Naive thymus-derived CD4-positive, alpha-beta T cell (primary cell): ENCODE data around the gene OST4. TPM values are rescaled to one million over a fixed set of nuclear protein-coding genes. Genes with fewer than 3 reads are reported as not detected.

Source experiments
- ATAC-seq: fragments of 150-1000 bp; cut with Tn5 transposase; 2 replicates; pipeline ENCODE4 v1.10.0; 2021; ENCODE audit warnings: mild to moderate bottlenecking, moderate library complexity
- CTCF ChIA-PET: fragments of 350-600 bp; sonication (Branson Sonifier 250); formaldehyde crosslinking; loops from one replicate; lab custom pipeline; 2021; ENCODE audit warnings: antibody characterized with exemption; lab: Charles Lee
- POLR2A ChIA-PET: fragments of 350-600 bp; sonication (Branson Sonifier 250); formaldehyde crosslinking; loops from one replicate; lab custom pipeline; 2021; ENCODE audit warnings: antibody characterized with exemption, inconsistent platforms; lab: Charles Lee
- DNase-seq, 9 donors: peaks; one replicate each; pipeline versions ENCODE4 v3.0.0 to v3.0.0-alpha.2; 2020 to 2022; ENCODE audit warnings: mixed read lengths in 1 of 9
- H3K27ac ChIP-seq: one replicate; pipeline ENCODE4 v1.7.0; 2013; ENCODE audit warnings: mild to moderate bottlenecking, low read depth, low read length, moderate library complexity
- H3K27me3 ChIP-seq, 2 donors: one replicate each; pipeline ENCODE4 v1.7.0; 2013; ENCODE audit warnings: low read length in 2 of 2, mild to moderate bottlenecking in 2 of 2, moderate library complexity in 2 of 2; ENCODE audit not compliant: control insufficient read depth in 2 of 2, insufficient read depth in 2 of 2
- H3K36me3 ChIP-seq, 3 experiments: 1 replicate in 2 of 3; 2 replicates in 1 of 3; pipeline ENCODE4 v1.7.0; 2013; ENCODE audit warnings: low read length in 3 of 3, mild to moderate bottlenecking in 3 of 3, moderate library complexity in 1 of 3; ENCODE audit not compliant: insufficient read depth in 3 of 3, control insufficient read depth in 2 of 3
- H3K4me1 ChIP-seq, 2 donors: one replicate each; pipeline ENCODE4 v1.7.0; 2013; ENCODE audit warnings: low read length in 2 of 2, mild to moderate bottlenecking in 2 of 2, moderate library complexity in 1 of 2; ENCODE audit not compliant: control insufficient read depth in 2 of 2, insufficient read depth in 2 of 2
- H3K4me3 ChIP-seq: 2 replicates; pipeline ENCODE4 v1.7.0; 2013; ENCODE audit warnings: mild to moderate bottlenecking, low read length
- H3K9me3 ChIP-seq, 3 experiments: 1 replicate in 2 of 3; 2 replicates in 1 of 3; pipeline ENCODE4 v1.7.0; 2013; ENCODE audit warnings: low read length in 3 of 3; ENCODE audit not compliant: control insufficient read depth in 2 of 3
- H3K27ac Mint-ChIP-seq, 9 donors: one replicate each; pipeline ENCODE4 v1.8.0; 2020 to 2022; ENCODE audit warnings: mixed read lengths in 9 of 9, mild to moderate bottlenecking in 8 of 9, moderate library complexity in 5 of 9, inconsistent platforms in 2 of 9
- H3K27me3 Mint-ChIP-seq, 5 donors: one replicate each; pipeline ENCODE4 v1.8.0; 2021 to 2022; ENCODE audit warnings: mixed read lengths in 5 of 5, mild to moderate bottlenecking in 1 of 5
- H3K36me3 Mint-ChIP-seq, 5 donors: one replicate each; pipeline ENCODE4 v1.8.0; 2020 to 2022; ENCODE audit warnings: mixed read lengths in 5 of 5, mild to moderate bottlenecking in 3 of 5, inconsistent platforms in 1 of 5
- H3K4me1 Mint-ChIP-seq, 7 donors: one replicate each; pipeline ENCODE4 v1.8.0; 2020 to 2022; ENCODE audit warnings: mixed read lengths in 7 of 7, mild to moderate bottlenecking in 3 of 7, inconsistent platforms in 1 of 7
- H3K4me3 Mint-ChIP-seq, 10 donors: one replicate each; pipeline ENCODE4 v1.8.0; 2020 to 2022; ENCODE audit warnings: mild to moderate bottlenecking in 10 of 10, mixed read lengths in 10 of 10, moderate library complexity in 6 of 10, inconsistent platforms in 2 of 10
- H3K9me3 Mint-ChIP-seq, 11 donors: one replicate each; pipeline ENCODE4 v1.8.0; 2020 to 2022; ENCODE audit warnings: mixed read lengths in 11 of 11, mild to moderate bottlenecking in 4 of 11, inconsistent platforms in 1 of 11, moderate library complexity in 1 of 11
- intact Hi-C, 2 donors: fragments of 100-400 bp; cut with micrococcal nuclease; formaldehyde crosslinking; loops; one replicate each; pipeline ENCODE4 v1.15.1; 2023
- polyA plus RNA-seq, 2 donors: library from polyadenylated mRNA; unstranded; fragments of 300-500 nt; fragmentation: Illumina TruSeq; gene quantifications; one replicate each; pipeline ENCODE4 v1.2.3, GENCODE V29; 2021
- total RNA-seq, 6 experiments: library from RNA in 5 of 6; stranded (reverse) in 5 of 6; gene quantifications; 1 replicate in 5 of 6; 2 replicates in 1 of 6; pipeline ENCODE4 v1.2.3 and lab custom pipeline; 2021 to 2026

OST4 gene
- total and polyA plus RNA-seq, 7 experiments from 2014 or later: 241 to 884 (median 267) TPM

DNA sequence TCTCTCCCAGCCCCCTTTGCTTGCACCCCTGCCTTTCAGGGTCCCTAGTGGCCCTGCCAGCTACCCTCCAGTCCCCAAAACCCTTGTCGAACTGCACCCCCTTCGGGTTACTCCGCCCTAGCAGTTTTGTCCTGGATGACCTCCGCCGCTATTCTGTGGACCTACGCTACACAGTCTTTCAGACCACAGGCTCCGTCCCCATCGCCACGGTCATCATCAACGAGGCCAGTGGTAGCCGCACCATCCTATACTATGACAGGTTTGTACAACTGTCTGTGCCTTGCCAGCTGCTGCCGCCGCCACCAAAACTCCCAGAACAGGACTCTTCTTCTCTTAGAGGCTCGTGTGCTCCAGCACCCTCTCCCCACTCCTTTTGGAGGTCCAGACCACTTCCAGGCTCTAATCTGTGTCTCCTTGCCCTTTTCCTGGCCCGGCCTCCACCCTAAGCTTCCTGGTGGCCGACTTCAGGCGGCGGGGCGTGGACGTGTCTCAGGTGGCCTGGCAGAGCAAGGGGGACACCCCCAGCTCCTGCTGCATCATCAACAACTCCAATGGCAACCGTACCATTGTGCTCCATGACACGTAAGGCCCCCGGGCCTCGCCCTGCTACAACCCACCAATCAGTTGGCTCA is 23.0 kb upstream of the OST4 start:
- Mint-ChIP-seq H3K27ac (peak overlapping the region in 1 of 9 donors; percentile 62), H3K27me3 (no peaks in the 10 kb centered on the region), H3K9me3 (no peaks in the 10 kb centered on the region), H3K36me3 (no peaks in the 10 kb centered on the region), H3K4me1 (peaks cover 9 to 20% (median 14%) of the 10 kb centered on the region in 7 donors), H3K4me3 (no peak overlapping the region)
- no peak for ATAC-seq
- POLR2A ChIA-PET: no interaction called here
- Histone ChIP-seq H3K4me3 (no peak overlapping the region), H3K27ac (no peak overlapping the region), H3K4me1 (peaks cover 0 to 4% of the 10 kb centered on the region in 2 donors), H3K36me3 (no peaks in the 10 kb centered on the region), H3K27me3 (no peaks in the 10 kb centered on the region), H3K9me3 (no peaks in the 10 kb centered on the region)
- intact Hi-C loops: no loop called here
- DNase-seq: no peak
- CTCF ChIA-PET: no interaction called here

DNA sequence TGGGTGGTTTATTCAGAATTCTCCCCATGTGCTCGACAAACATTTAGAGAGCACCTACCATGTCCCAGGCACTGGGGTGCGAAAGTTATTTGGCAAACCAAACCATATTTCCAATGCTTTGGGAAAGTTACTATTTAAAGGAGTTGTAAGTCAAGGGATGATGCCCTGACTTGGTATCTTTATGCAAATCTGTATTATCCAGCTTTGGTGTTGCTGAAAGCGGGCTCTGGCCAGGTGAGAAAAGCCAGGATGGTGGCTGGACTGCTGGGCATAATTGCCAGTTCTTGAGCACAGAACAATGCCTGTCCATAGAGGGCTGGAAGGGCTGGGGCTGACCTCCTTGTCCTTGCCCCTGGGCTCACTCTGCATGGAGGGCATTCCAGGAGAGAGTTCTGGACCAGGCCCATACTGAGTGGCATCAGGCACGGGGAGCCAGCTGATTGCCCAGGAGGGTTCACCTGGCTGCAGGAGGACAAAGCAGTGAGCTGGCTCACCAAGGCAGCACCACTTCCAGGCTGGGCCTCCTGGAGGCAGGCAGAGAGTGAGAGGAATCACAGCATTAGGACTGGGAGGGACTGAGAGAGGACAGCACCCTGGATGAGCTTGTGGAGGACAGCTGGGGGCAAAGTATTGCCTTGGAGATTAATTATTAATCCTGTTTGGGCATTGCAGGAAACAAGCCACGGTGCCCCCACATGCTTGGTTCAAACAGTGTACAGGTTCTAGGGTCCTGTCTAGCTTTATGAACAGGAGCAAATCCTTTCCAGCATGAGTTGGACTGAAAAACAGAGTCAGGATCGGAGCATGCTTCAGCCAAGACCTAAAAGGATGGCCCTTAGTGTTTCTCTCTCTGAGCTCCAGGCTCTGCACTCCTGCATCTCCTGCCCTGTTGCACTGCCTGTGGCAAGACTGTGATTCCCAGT is 22.2 kb upstream of the OST4 start:
- Histone ChIP-seq H3K36me3 (no peaks in the 10 kb centered on the region), H3K27ac (no peak overlapping the region), H3K4me1 (peaks cover 0 to 4% of the 10 kb centered on the region in 2 donors), H3K9me3 (no peaks in the 10 kb centered on the region), H3K4me3 (no peak overlapping the region), H3K27me3 (no peaks in the 10 kb centered on the region)
- POLR2A ChIA-PET: no interaction called here
- Mint-ChIP-seq H3K36me3 (no peaks in the 10 kb centered on the region), H3K27ac (no peak overlapping the region), H3K27me3 (no peaks in the 10 kb centered on the region), H3K9me3 (no peaks in the 10 kb centered on the region), H3K4me3 (no peak overlapping the region), H3K4me1 (peaks cover 9 to 24% (median 15%) of the 10 kb centered on the region in 7 donors)
- no peak for DNase-seq
- CTCF ChIA-PET: no interaction called here
- intact Hi-C loops: no loop called here
- ATAC-seq: no peak

DNA sequence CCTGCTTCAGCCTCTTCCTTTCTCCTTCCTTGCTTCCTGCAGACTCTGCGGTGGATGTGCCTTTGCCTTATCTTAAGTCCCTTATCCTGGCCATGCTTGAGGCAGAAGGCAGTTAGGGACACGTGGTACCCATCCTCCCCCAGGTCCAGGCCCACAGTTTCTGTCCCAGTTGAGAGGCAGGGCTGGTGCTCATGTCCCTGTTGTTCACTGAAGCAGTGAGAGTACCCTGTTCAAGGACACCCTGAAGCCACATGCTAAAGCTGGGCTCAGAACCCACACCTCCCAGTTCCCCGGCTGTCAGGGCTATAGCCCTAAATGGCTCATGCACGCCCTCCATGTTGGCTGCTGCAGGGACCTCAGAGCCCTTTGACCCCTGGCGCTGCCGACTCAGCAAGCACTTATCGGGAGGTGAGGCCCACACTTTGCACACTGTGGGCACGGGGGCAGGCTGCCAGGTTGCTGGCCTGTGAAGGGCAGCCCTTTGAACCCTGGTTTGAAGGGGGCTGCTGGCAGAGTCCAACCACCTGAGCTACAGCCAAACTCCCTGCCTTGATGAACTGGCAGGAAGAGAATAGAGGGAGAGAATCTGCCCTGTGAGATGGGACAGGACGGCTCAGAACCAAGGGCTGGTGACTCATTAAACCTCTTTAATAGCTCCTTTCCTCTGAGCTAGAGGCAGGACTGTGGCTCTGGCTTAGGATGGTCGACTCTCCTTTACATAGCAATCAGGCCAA is 21.4 kb upstream of the OST4 start:
- intact Hi-C loops: no loop called here
- ChIA-PET POLR2A (interaction anchor here (12.0 kb wide), 1 partner anchor 39 kb away, joined by 106 read pairs; the partner anchor contains the start of gene AGBL5), CTCF (interaction anchor here (0.6 kb wide), 1 partner anchor 211 kb away, joined by 3 read pairs; no protein-coding TSS in a partner anchor)
- Histone ChIP-seq H3K36me3 (no peaks in the 10 kb centered on the region), H3K4me1 (peaks cover 0 to 4% of the 10 kb centered on the region in 2 donors), H3K4me3 (no peak overlapping the region), H3K27ac (no peak overlapping the region), H3K9me3 (no peaks in the 10 kb centered on the region), H3K27me3 (no peaks in the 10 kb centered on the region)
- DNase-seq (no peak), ATAC-seq (no peak)
- H3K4me1 Mint-ChIP-seq: peaks cover 10 to 30% (median 18%) of the 10 kb centered on the region in 7 donors
- no peaks in the 10 kb centered on the region for H3K27me3 Mint-ChIP-seq
- no peak overlapping the region for H3K4me3 Mint-ChIP-seq
- H3K36me3 Mint-ChIP-seq: no peaks in the 10 kb centered on the region
- H3K9me3 Mint-ChIP-seq: no peaks in the 10 kb centered on the region
- H3K27ac Mint-ChIP-seq: no peak overlapping the region

DNA sequence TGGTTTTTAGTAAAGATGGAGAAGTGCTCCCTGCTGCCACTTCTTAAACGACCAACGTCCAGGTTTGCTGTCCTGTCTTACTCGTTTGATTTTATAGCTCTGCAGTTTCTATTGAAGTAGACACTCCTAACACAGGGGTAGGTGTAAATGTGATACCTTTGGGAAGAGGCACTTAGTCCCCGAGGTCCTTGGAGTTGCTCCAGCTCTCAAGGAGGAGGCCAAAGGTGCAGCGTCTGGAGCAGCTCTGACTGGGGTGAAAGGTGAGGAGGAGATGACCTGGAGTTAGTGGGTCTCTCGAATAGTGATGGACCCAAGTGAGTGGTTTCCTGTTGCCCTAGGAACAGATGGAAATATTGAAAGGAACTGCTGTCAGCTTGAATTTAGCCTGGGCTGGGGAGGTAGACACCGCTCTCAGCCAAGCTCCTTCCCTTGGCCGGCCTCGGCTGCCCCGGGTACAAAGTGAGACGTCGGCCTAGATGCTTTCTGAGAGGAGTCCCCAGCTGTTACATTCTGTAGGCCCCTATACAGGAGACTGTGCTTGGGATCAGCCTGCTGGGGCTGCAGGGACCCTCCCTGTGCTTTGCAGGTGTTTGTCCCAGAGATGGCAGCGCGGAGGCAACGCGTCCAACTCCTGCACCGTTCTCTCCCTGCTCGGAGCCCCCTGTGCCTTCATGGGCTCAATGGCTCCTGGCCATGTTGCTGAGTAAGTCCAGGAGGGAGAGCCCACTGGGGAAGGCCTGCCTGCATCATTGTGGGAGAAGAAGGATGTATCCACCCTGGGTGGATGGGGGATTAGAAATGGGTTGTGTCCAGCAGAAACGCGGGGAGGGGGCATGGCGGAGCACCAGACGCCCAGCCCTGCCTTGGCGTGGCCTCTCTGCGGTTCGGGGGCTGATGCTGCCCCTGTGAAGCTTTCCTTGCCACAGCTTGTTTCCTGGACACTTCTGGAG is 20.6 kb upstream of the OST4 start:
- no peak overlapping the region for H3K27ac Mint-ChIP-seq
- peaks cover 11 to 38% (median 23%) of the 10 kb centered on the region in 7 donors for H3K4me1 Mint-ChIP-seq
- DNase-seq (no peak), ATAC-seq (no peak)
- no peak overlapping the region for H3K4me3 Mint-ChIP-seq
- intact Hi-C loops: no loop called here
- H3K27me3 Mint-ChIP-seq: no peaks in the 10 kb centered on the region
- Histone ChIP-seq H3K9me3 (no peaks in the 10 kb centered on the region), H3K4me3 (no peak overlapping the region), H3K27ac (no peak overlapping the region), H3K27me3 (no peaks in the 10 kb centered on the region), H3K4me1 (peaks cover 3 to 7% of the 10 kb centered on the region in 2 donors), H3K36me3 (no peaks in the 10 kb centered on the region)
- ChIA-PET CTCF (interaction anchor here (0.6 kb wide), 1 partner anchor 212 kb away, joined by 3 read pairs; no protein-coding TSS in a partner anchor), POLR2A (interaction anchor here (0.6 to 12.0 kb wide), 3 partner anchors 11 to 187 kb away, joined by 3 to 106 read pairs (median 4); partner anchors contain the start of gene AGBL5)
- H3K9me3 Mint-ChIP-seq: no peaks in the 10 kb centered on the region
- H3K36me3 Mint-ChIP-seq: no peaks in the 10 kb centered on the region

DNA sequence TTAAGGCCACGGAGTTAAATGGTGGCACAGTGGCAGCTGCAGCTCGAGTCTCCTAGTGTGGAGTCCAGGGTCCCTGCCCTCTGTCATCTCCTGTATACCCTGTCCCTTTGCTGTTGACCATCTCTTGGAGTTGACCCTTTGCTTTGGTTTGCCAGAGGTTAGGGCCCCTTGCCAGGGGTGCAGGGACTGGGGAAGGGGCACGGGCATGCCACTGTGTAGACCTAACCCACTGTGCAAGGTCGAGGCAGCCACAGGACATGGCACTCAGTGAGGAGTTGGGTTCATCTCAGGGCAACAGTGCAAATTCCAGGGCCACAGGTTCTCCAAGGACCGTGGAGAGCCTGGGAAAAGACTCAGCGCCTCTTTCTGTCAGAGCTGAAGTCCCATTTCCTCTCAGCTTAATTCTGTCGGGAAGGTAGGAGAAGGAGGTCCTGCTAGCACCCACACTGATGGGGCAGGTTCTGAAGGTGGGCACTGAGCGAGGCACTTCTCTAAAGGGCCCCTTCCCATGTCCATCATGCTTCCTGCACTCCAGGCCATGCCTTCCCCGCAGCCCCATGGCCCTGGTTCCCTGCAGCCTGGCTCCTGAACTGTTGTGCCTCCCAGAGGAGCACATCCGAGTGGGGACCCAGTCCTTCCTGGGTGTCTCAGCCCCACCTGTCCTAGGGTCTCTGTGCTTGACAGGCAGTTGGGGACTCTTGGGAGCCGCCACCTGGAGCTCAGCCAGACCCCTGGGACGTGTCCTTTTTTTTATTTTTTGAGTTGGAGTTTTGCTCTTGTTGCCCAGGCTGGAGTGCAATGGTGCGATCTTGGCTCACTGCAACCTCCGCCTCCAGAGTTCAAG is 17.9 kb upstream of the OST4 start:
- intact Hi-C loops: loop anchor here (5.0 to 10.0 kb wide), 3 partner anchors 173 to 395 kb away; partner anchors contain the start of genes CENPA (in 1 of the 2), IFT172 (in 1 of the 2) and SLC30A3 (in 1 of the 2)

More for the DNA sequence above, 17.9 kb upstream of the OST4 start:
- peak overlapping the region in 1 of 9 donors; percentile 11 for H3K27ac Mint-ChIP-seq
- no peaks in the 10 kb centered on the region for H3K36me3 Mint-ChIP-seq
- Histone ChIP-seq H3K27me3 (no peaks in the 10 kb centered on the region), H3K4me1 (peaks cover 6 to 12% of the 10 kb centered on the region in 2 donors), H3K36me3 (no peaks in the 10 kb centered on the region), H3K9me3 (no peaks in the 10 kb centered on the region), H3K27ac (no peak overlapping the region), H3K4me3 (no peak overlapping the region)
- POLR2A ChIA-PET: interaction anchor here (11.1 to 12.0 kb wide), 2 partner anchors 16 to 35 kb away, joined by 106 to 134 read pairs; partner anchors contain the start of genes AGBL5 and OST4
- DNase-seq (no peak), ATAC-seq (no peak)
- H3K4me3 Mint-ChIP-seq: peak overlapping the region in 2 of 10 donors; percentile 19 to 46
- H3K9me3 Mint-ChIP-seq: no peaks in the 10 kb centered on the region
- CTCF ChIA-PET: interaction anchor here (0.7 to 1.8 kb wide), 2 partner anchors 190 to 1817 kb away, joined by 4 to 5 read pairs; no protein-coding TSS in a partner anchor
- peaks cover 7 to 39% (median 22%) of the 10 kb centered on the region in 7 donors for H3K4me1 Mint-ChIP-seq
- H3K27me3 Mint-ChIP-seq: no peaks in the 10 kb centered on the region
